Testis (tissue), 3 donors: ENCODE data around the gene CSTF2. TPM values are rescaled to one million over a fixed set of nuclear protein-coding genes. Genes with fewer than 3 reads are reported as not detected.

Source experiments
- DNase-seq: peaks from one replicate; pipeline ENCODE4 v3.0.0-alpha.2; 2019
- H3K27ac ChIP-seq, 2 donors: fragments of 200-600 bp; sonication (generic); one replicate each; pipeline ENCODE4 v1.5.1; 2019
- H3K27me3 ChIP-seq: fragments of 200-600 bp; sonication (generic); one replicate; pipeline ENCODE4 v1.5.1; 2019
- H3K36me3 ChIP-seq: fragments of 200-600 bp; sonication (generic); one replicate; pipeline ENCODE4 v1.5.1; 2017; ENCODE audit warnings: low read depth; ENCODE audit errors: missing control alignments
- H3K4me1 ChIP-seq: fragments of 200-600 bp; sonication (generic); one replicate; pipeline ENCODE4 v1.5.1; 2019
- H3K4me3 ChIP-seq, 2 donors: fragments of 200-600 bp; sonication (generic); one replicate each; pipeline ENCODE4 v1.5.1; 2017 to 2019
- H3K9me3 ChIP-seq: fragments of 200-600 bp; sonication (generic); one replicate; pipeline ENCODE4 v1.5.1; 2017
- CTCF ChIP-seq, 3 experiments: fragments of 450-650 bp in 2 of 3; fragments of 200-600 bp in 1 of 3; sonication (generic) in 1 of 3; IDR thresholded peaks; one replicate each; pipeline ENCODE4 v1.5.1; 2016 to 2019; ENCODE audit warnings: antibody characterized with exemption in 3 of 3, mild to moderate bottlenecking in 2 of 3, moderate library complexity in 1 of 3
- POLR2A ChIP-seq: fragments of 450-650 bp; IDR thresholded peaks from one replicate; pipeline ENCODE4 v1.6.1; 2017; ENCODE audit warnings: antibody characterized with exemption, mild to moderate bottlenecking, moderate library complexity
- WGBS, 2 donors: methylation state at CpG; one replicate each; pipeline ENCODE4 v1.1.5; 2018; 5-methylcytosine and 5-hydroxymethylcytosine counted together
- intact Hi-C: fragments of 100-400 bp; cut with DNase I; formaldehyde crosslinking; loops from one replicate; pipeline ENCODE4 v1.15.1; 2023; ENCODE audit warnings: low total_unique reads
- polyA plus RNA-seq: library from polyadenylated mRNA; stranded (reverse); fragments of 350-450 nt; fragmentation: Illumina TruSeq; extraction: RNeasy Lipid Tissue Mini Kit (QIAGEN cat#74804); gene quantifications from one replicate; pipeline ENCODE4 v1.2.3, GENCODE V29; 2014; ENCODE audit warnings: low read depth, low replicate concordance; ENCODE audit not compliant: insufficient read depth
- small RNA-seq, 2 donors: library from RNA; depleted of rRNA; stranded (forward); fragments of <200 nt; gene quantifications; one replicate each; pipeline ENCODE3, GENCODE V24; 2016
- total RNA-seq, 2 donors: library from RNA; depleted of rRNA; stranded (reverse); fragments of >200 nt; gene quantifications; one replicate each; pipeline ENCODE4 v1.2.3, GENCODE V29; 2016

Gene CSTF2
- total and polyA plus RNA-seq, 3 donors from 2014 or later: 33.2 to 44.4 (median 42.2) TPM

GRCh38 chrX:100883654-100884053 is 63.5 kb downstream of the CSTF2 start:
- H3K27ac ChIP-seq: no peak overlapping the region
- TF ChIP-seq CTCF (IDR thresholded peaks at IDR 0.05): no peak
- TF ChIP-seq POLR2A: no peak
- H3K4me3 ChIP-seq: no peak overlapping the region
- H3K27me3 ChIP-seq: no peaks in the 10 kb centered on the region
- no peaks in the 10 kb centered on the region for H3K9me3 ChIP-seq
- no peaks in the 10 kb centered on the region for H3K4me1 ChIP-seq
- WGBS, 2 donors: 54 to 72% methylated on average over 4 of the region's 4 CpGs
- intact Hi-C loops: no loop called here
- DNase-seq: no peak
- H3K36me3 ChIP-seq: no peaks in the 10 kb centered on the region

Small RNA genes within 50 kb of the gene (small RNA-seq; reads per million reads assigned to genes)
- 0 reads per million in 2 donors for gene RF00411

Other genes starting within 250 kb of the CSTF2 start
- not detected for gene TNMD, start 235.5 kb upstream of the CSTF2 start, total RNA-seq
- gene TNMD, start 235.5 kb upstream of the CSTF2 start, polyA plus RNA-seq: 0.55 TPM
- gene TSPAN6, start 183.6 kb upstream of the CSTF2 start, total RNA-seq: 100 to 1,000 TPM in 1 of 2 donors, 10 to 100 TPM in 1; 47.3 to 133 TPM
- 77.3 TPM for gene TSPAN6, start 183.6 kb upstream of the CSTF2 start, polyA plus RNA-seq
- gene SRPX2, start 176.2 kb upstream of the CSTF2 start, total RNA-seq: 1 to 10 TPM; 1.4 to 5.0 TPM
- gene SRPX2, start 176.2 kb upstream of the CSTF2 start, polyA plus RNA-seq: 8.3 TPM
- gene SYTL4, start 88.3 kb upstream of the CSTF2 start, total RNA-seq: 10 to 100 TPM; 51.4 to 64.7 TPM
- gene SYTL4, start 88.3 kb upstream of the CSTF2 start, polyA plus RNA-seq: 26.3 TPM
- 1 to 10 TPM in 1 of 2 donors, not detected in 1; 1.2 TPM for gene NOX1, start 54.0 kb downstream of the CSTF2 start, total RNA-seq
- not detected for gene NOX1, start 54.0 kb downstream of the CSTF2 start, polyA plus RNA-seq
- 1 to 10 TPM; 2.0 to 2.4 TPM for gene XKRX, start 108.5 kb downstream of the CSTF2 start, total RNA-seq
- gene XKRX, start 108.5 kb downstream of the CSTF2 start, polyA plus RNA-seq: 0.34 TPM
- gene ARL13A, start 149.3 kb downstream of the CSTF2 start, total RNA-seq: 1 to 10 TPM; 4.5 to 7.3 TPM
- gene ARL13A, start 149.3 kb downstream of the CSTF2 start, polyA plus RNA-seq: 13.2 TPM
- 10 to 100 TPM; 13.3 to 17.0 TPM for gene TRMT2B, start 231.7 kb downstream of the CSTF2 start, total RNA-seq
- 7.0 TPM for gene TRMT2B, start 231.7 kb downstream of the CSTF2 start, polyA plus RNA-seq